Mucosa of stomach (tissue), 1 donor: ENCODE data around the gene RGPD8.

Experiments used
- H3K27me3 ChIP-seq: one replicate; pipeline ENCODE4 v1.7.0; 2013; ENCODE audit warnings: mild to moderate bottlenecking, low read length; ENCODE audit not compliant: control insufficient read depth, insufficient read depth
- H3K36me3 ChIP-seq: one replicate; pipeline ENCODE4 v1.7.0; 2013; ENCODE audit warnings: low read length; ENCODE audit not compliant: control insufficient read depth, insufficient read depth
- H3K4me1 ChIP-seq: one replicate; pipeline ENCODE4 v1.7.0; 2013; ENCODE audit warnings: mild to moderate bottlenecking, low read length; ENCODE audit not compliant: control insufficient read depth, insufficient read depth
- H3K4me3 ChIP-seq: one replicate; pipeline ENCODE4 v1.7.0; 2013; ENCODE audit warnings: low read length
- H3K9ac ChIP-seq: one replicate; pipeline ENCODE4 v1.7.0; 2013; ENCODE audit warnings: mild to moderate bottlenecking, low read length, moderate library complexity
- H3K9me3 ChIP-seq: one replicate; pipeline ENCODE4 v1.7.0; 2013; ENCODE audit warnings: mild to moderate bottlenecking, low read length, moderate library complexity; ENCODE audit not compliant: control insufficient read depth
- donor health status: Pancreatic carcinoma.

RGPD8 gene

GRCh38 chr2:112342067-112342550 lies 91.3 kb downstream of the RGPD8 start:
- H3K4me1 ChIP-seq: peaks cover 5% of the 10 kb centered on the region
- H3K4me3 ChIP-seq: no peak overlapping the region
- peaks cover 5% of the 10 kb centered on the region for H3K27me3 ChIP-seq
- no peaks in the 10 kb centered on the region for H3K9me3 ChIP-seq
- no peaks in the 10 kb centered on the region for H3K36me3 ChIP-seq
- no peak overlapping the region for H3K9ac ChIP-seq

- H3K4me3 ChIP-seq: no peak overlapping the region
- H3K27me3 ChIP-seq: peaks cover 5% of the 10 kb centered on the region
- no peak overlapping the region for H3K9ac ChIP-seq
- H3K9me3 ChIP-seq: no peaks in the 10 kb centered on the region
- H3K4me1 ChIP-seq: peaks cover 5% of the 10 kb centered on the region
- H3K36me3 ChIP-seq: no peaks in the 10 kb centered on the region
These were observed 92.8 kb downstream of the RGPD8 start for GRCh38 chr2:112340475-112341267.

- peaks cover 5% of the 10 kb centered on the region for H3K27me3 ChIP-seq
- H3K36me3 ChIP-seq: no peaks in the 10 kb centered on the region
- H3K4me3 ChIP-seq: no peak overlapping the region
- H3K9ac ChIP-seq: no peak overlapping the region
- peaks cover 5% of the 10 kb centered on the region for H3K4me1 ChIP-seq
- no peaks in the 10 kb centered on the region for H3K9me3 ChIP-seq
These were observed 93.5 kb downstream of the RGPD8 start for GRCh38 chr2:112339986-112340385.

- Histone ChIP-seq H3K9ac (no peak overlapping the region), H3K36me3 (no peaks in the 10 kb centered on the region), H3K4me1 (peaks cover 5% of the 10 kb centered on the region)
These were observed 97.8 kb downstream of the RGPD8 start for GRCh38 chr2:112335600-112335999.

GRCh38 chr2:112332123-112332696 lies 101.2 kb downstream of the RGPD8 start:
- Histone ChIP-seq H3K9ac (no peak overlapping the region), H3K4me1 (no peaks in the 10 kb centered on the region), H3K36me3 (no peaks in the 10 kb centered on the region), H3K4me3 (no peak overlapping the region), H3K27me3 (no peaks in the 10 kb centered on the region), H3K9me3 (no peaks in the 10 kb centered on the region)

More at GRCh38 chr2:112335600-112335999, 97.8 kb downstream of the RGPD8 start:
- Histone ChIP-seq H3K27me3 (no peaks in the 10 kb centered on the region), H3K9me3 (no peaks in the 10 kb centered on the region), H3K4me3 (no peak overlapping the region)

GRCh38 chr2:112322919-112323318 lies 110.5 kb downstream of the RGPD8 start:
- H3K4me3 ChIP-seq: no peak overlapping the region
- H3K9me3 ChIP-seq: no peaks in the 10 kb centered on the region
- no peaks in the 10 kb centered on the region for H3K27me3 ChIP-seq
- H3K36me3 ChIP-seq: no peaks in the 10 kb centered on the region
- no peak overlapping the region for H3K9ac ChIP-seq
- no peaks in the 10 kb centered on the region for H3K4me1 ChIP-seq

GRCh38 chr2:112321375-112322320 lies 111.8 kb downstream of the RGPD8 start:
- Histone ChIP-seq H3K9me3 (no peaks in the 10 kb centered on the region), H3K27me3 (no peaks in the 10 kb centered on the region), H3K9ac (no peak overlapping the region), H3K4me1 (no peaks in the 10 kb centered on the region), H3K4me3 (no peak overlapping the region), H3K36me3 (no peaks in the 10 kb centered on the region)
